DOHH2 (cell line): ENCODE results near the gene DYNLT5.

Source experiments
- H3F3A ChIP-seq: fragments of 200-600 bp; sonication (generic), shearing (Covaris generic); 2 replicates; pipeline ENCODE4 v1.6.0; 2016; ENCODE audit warnings: antibody characterized with exemption, mild to moderate bottlenecking; ENCODE audit not compliant: control insufficient read depth, insufficient read depth
- H3K27ac ChIP-seq: fragments of 200-600 bp; sonication (generic); 2 replicates; pipeline ENCODE4 v1.5.1; 2014; ENCODE audit warnings: low read depth, mild to moderate bottlenecking, low read length, moderate library complexity
- H3K27me3 ChIP-seq: fragments of 200-600 bp; sonication (generic); 2 replicates; pipeline ENCODE4 v1.6.1; 2014; ENCODE audit warnings: mild to moderate bottlenecking, low read length, mixed read lengths; ENCODE audit not compliant: control insufficient read depth
- H3K36me3 ChIP-seq: fragments of 200-600 bp; sonication (generic); 2 replicates; pipeline ENCODE4 v1.6.1; 2014; ENCODE audit warnings: mild to moderate bottlenecking, low read length, moderate library complexity, mixed read lengths; ENCODE audit not compliant: control insufficient read depth
- H3K4me1 ChIP-seq: fragments of 200-600 bp; sonication (generic); 2 replicates; pipeline ENCODE4 v1.6.1; 2014; ENCODE audit warnings: mild to moderate bottlenecking, low read length, mixed read lengths; ENCODE audit not compliant: control insufficient read depth
- H3K4me2 ChIP-seq: fragments of 200-600 bp; sonication (generic); 2 replicates; pipeline ENCODE4 v1.6.0; 2014; ENCODE audit warnings: mild to moderate bottlenecking, low read length, moderate library complexity
- H3K4me3 ChIP-seq: fragments of 200-600 bp; sonication (generic); 2 replicates; pipeline ENCODE4 v1.5.1; 2014; ENCODE audit warnings: mild to moderate bottlenecking, low read length, mixed read lengths
- H3K79me2 ChIP-seq: fragments of 200-600 bp; sonication (generic); 2 replicates; pipeline ENCODE4 v1.6.1; 2014; ENCODE audit warnings: mild to moderate bottlenecking, low read length, mixed read lengths; ENCODE audit not compliant: control insufficient read depth
- H3K9me2 ChIP-seq: fragments of 200-600 bp; sonication (generic); replicated peaks from 2 replicates; pipeline ENCODE4 v1.6.1; 2014; ENCODE audit warnings: mild to moderate bottlenecking, low read length, mixed read lengths; ENCODE audit not compliant: control insufficient read depth
- H3K9me3 ChIP-seq: fragments of 200-600 bp; sonication (generic); 2 replicates; pipeline ENCODE4 v1.6.1; 2014; ENCODE audit warnings: antibody characterized with exemption, low read length, mixed read lengths; ENCODE audit not compliant: control insufficient read depth, insufficient read depth
- H4K20me1 ChIP-seq: fragments of 200-600 bp; sonication (generic); 2 replicates; pipeline ENCODE4 v1.6.0; 2014; ENCODE audit warnings: low read depth, mild to moderate bottlenecking, antibody characterized with exemption, low read length, moderate library complexity; ENCODE audit not compliant: control insufficient read depth, insufficient read depth
- EZH2phosphoT487 ChIP-seq: fragments of 200-600 bp; sonication (generic); IDR thresholded peaks from 2 replicates; pipeline ENCODE4 v1.6.1; 2017; ENCODE audit warnings: borderline replicate concordance, mild to moderate bottlenecking, antibody characterized with exemption, low read length, moderate library complexity, mixed read lengths
- TF ChIP-seq, protein P1 (sequence below): fragments of 200-600 bp; sonication (generic); IDR thresholded peaks from one replicate; pipeline ENCODE4 v1.5.1; 2014; ENCODE audit warnings: antibody characterized with exemption, mild to moderate bottlenecking, low read depth, low read length; ENCODE audit not compliant: poor library complexity, severe bottlenecking

Gene DYNLT5

DNA sequence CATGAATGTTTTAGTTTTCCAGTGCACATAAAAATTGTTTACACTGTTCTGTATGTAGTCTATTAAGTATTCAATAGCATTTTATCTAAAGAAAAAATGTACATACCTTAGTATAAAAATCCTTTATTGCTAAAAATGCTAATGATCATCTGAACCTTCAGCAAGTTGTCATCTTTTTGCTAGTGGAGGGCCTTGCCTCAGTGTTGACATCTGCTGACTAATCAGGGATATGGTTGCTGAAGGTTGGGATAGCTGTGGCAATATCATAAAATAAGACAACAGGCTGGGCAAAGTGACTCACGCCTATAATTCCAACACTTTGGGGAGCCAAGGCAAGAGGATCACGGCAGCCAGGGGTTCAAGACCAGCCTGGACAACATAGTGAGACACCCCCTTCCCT is 9.0 kb downstream of the DYNLT5 start:
- H3K9me2 ChIP-seq = no peaks in the 10 kb centered on the region
- H3K36me3 ChIP-seq = no peaks in the 10 kb centered on the region
- H3K9me3 ChIP-seq = no peaks in the 10 kb centered on the region
- no peaks in the 10 kb centered on the region for H3K79me2 ChIP-seq
- TF ChIP-seq, protein P1, sequence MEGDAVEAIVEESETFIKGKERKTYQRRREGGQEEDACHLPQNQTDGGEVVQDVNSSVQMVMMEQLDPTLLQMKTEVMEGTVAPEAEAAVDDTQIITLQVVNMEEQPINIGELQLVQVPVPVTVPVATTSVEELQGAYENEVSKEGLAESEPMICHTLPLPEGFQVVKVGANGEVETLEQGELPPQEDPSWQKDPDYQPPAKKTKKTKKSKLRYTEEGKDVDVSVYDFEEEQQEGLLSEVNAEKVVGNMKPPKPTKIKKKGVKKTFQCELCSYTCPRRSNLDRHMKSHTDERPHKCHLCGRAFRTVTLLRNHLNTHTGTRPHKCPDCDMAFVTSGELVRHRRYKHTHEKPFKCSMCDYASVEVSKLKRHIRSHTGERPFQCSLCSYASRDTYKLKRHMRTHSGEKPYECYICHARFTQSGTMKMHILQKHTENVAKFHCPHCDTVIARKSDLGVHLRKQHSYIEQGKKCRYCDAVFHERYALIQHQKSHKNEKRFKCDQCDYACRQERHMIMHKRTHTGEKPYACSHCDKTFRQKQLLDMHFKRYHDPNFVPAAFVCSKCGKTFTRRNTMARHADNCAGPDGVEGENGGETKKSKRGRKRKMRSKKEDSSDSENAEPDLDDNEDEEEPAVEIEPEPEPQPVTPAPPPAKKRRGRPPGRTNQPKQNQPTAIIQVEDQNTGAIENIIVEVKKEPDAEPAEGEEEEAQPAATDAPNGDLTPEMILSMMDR = no peak
- no peak for TF ChIP-seq EZH2phosphoT487
- no peaks in the 10 kb centered on the region; the same call in 1 of the 2 replicates for H3K27me3 ChIP-seq
- peaks cover 21% of the 10 kb centered on the region for H3K4me1 ChIP-seq
- peaks cover 5% of the 10 kb centered on the region for H3F3A ChIP-seq
- no peak overlapping the region for H3K4me2 ChIP-seq
- no peaks in the 10 kb centered on the region for H4K20me1 ChIP-seq
- H3K4me3 ChIP-seq = no peak overlapping the region
- H3K27ac ChIP-seq = no peak overlapping the region

DNA sequence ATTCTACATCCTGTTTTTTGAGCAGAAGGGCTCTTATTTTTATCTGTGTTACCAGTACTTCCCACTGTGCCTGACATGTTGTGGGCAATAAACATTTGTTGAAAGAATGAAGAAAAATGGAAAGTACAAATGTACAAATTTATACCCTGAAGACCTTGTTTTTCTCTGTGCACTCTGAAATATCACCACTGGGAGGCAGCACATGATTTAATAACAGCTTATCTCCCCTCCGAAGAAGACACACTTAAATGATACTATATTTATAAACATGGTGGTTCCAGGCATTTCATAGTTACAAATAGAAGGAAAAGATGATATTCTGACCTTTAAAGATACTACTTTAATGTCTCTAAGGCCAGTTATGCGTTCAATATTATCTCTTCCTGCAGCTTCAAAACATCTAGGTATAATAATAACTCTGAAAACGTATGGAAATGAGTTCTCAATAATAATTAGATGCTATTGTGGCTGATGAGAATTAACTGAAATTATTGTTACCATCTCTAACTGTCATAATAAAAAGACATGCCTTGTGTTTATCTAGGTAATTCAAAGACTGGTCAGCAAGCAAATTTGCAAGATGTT is 12.8 kb downstream of the DYNLT5 start:
- Histone ChIP-seq H3K27me3 (no peaks in the 10 kb centered on the region; the same call in 1 of the 2 replicates), H3K9me2 (no peaks in the 10 kb centered on the region), H3K9me3 (no peaks in the 10 kb centered on the region), H3K27ac (no peak overlapping the region), H3K36me3 (no peaks in the 10 kb centered on the region), H3K79me2 (no peaks in the 10 kb centered on the region), H3K4me3 (no peak overlapping the region), H3F3A (no peaks in the 10 kb centered on the region), H3K4me2 (peak overlapping the region; percentile 14; the same call in 1 of the 2 replicates), H4K20me1 (no peaks in the 10 kb centered on the region), H3K4me1 (0 out of 2 replicates have a peak, but pooled peaks cover 3% of the 10 kb centered on the region)
- TF ChIP-seq, protein P1 = peak; percentile 81
- no peak for TF ChIP-seq EZH2phosphoT487

DNA sequence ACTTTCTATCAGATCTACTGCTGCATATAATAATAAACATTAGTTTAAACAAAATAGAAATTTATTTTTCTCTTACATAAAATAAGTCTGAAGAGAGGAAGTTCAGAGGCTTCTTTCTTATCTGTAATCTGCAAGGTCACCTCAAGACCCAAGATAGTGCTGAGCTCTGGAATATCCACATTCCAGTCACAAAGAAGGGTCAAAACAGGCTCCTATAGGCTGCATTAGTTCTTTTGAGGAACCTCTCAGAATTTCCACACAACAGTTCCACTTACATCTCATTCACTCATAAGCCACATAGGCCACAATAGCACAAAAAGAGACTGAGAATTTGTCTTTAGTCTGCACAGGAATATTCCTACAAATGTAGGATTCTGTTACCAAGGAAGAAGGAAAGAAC is 15.4 kb downstream of the DYNLT5 start:
- Histone ChIP-seq H4K20me1 (no peaks in the 10 kb centered on the region), H3F3A (no peaks in the 10 kb centered on the region), H3K79me2 (no peaks in the 10 kb centered on the region), H3K4me1 (0 out of 2 replicates have a peak, but pooled peaks cover 3% of the 10 kb centered on the region), H3K9me2 (no peaks in the 10 kb centered on the region), H3K27me3 (no peaks in the 10 kb centered on the region; the same call in 1 of the 2 replicates), H3K9me3 (no peaks in the 10 kb centered on the region), H3K36me3 (no peaks in the 10 kb centered on the region), H3K4me2 (no peak overlapping the region), H3K4me3 (no peak overlapping the region), H3K27ac (no peak overlapping the region)
- TF ChIP-seq, protein P1 = no peak
- TF ChIP-seq EZH2phosphoT487 = no peak
